ENCODE results near the gene SCN1A.

Gene SCN1A

DNA sequence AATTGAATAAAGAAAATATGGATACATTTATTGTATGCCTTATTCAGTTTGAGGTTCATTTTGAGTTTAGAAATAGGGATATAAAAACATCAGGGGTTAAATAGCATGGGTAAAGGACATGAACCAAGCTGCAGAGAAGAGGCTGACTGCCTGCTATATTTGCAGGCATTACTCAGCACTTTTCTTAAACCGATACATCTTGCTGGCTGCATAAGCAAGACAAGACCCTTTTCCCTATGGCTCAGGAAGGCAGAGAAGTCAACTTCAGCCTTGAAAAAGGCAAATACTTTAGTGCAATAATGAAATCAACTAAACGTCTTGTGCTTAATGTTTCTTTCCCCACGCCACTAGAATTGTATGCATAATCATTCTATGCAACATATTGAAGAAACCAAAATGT, 36.4 kb downstream of the SCN1A start:
- Histone ChIP-seq H3K4me3 (replicated peaks; ENCODE audit: insufficient read depth, low read length) (no peak overlapping the region), H3K27ac (replicated peaks) (no peak overlapping the region), H3K27me3 (ENCODE audit: insufficient read depth, poor library complexity, severe bottlenecking) (no peaks in the 10 kb centered on the region)
- no peak for TF ChIP-seq SPI1 (IDR thresholded peaks at IDR 0.05; ENCODE audit: borderline replicate concordance, low read depth)
- TF ChIP-seq, protein P1, sequence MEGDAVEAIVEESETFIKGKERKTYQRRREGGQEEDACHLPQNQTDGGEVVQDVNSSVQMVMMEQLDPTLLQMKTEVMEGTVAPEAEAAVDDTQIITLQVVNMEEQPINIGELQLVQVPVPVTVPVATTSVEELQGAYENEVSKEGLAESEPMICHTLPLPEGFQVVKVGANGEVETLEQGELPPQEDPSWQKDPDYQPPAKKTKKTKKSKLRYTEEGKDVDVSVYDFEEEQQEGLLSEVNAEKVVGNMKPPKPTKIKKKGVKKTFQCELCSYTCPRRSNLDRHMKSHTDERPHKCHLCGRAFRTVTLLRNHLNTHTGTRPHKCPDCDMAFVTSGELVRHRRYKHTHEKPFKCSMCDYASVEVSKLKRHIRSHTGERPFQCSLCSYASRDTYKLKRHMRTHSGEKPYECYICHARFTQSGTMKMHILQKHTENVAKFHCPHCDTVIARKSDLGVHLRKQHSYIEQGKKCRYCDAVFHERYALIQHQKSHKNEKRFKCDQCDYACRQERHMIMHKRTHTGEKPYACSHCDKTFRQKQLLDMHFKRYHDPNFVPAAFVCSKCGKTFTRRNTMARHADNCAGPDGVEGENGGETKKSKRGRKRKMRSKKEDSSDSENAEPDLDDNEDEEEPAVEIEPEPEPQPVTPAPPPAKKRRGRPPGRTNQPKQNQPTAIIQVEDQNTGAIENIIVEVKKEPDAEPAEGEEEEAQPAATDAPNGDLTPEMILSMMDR (IDR thresholded peaks at IDR 0.05; ENCODE audit: insufficient read depth, low read length) = no peak
- TF ChIP-seq, protein P2, sequence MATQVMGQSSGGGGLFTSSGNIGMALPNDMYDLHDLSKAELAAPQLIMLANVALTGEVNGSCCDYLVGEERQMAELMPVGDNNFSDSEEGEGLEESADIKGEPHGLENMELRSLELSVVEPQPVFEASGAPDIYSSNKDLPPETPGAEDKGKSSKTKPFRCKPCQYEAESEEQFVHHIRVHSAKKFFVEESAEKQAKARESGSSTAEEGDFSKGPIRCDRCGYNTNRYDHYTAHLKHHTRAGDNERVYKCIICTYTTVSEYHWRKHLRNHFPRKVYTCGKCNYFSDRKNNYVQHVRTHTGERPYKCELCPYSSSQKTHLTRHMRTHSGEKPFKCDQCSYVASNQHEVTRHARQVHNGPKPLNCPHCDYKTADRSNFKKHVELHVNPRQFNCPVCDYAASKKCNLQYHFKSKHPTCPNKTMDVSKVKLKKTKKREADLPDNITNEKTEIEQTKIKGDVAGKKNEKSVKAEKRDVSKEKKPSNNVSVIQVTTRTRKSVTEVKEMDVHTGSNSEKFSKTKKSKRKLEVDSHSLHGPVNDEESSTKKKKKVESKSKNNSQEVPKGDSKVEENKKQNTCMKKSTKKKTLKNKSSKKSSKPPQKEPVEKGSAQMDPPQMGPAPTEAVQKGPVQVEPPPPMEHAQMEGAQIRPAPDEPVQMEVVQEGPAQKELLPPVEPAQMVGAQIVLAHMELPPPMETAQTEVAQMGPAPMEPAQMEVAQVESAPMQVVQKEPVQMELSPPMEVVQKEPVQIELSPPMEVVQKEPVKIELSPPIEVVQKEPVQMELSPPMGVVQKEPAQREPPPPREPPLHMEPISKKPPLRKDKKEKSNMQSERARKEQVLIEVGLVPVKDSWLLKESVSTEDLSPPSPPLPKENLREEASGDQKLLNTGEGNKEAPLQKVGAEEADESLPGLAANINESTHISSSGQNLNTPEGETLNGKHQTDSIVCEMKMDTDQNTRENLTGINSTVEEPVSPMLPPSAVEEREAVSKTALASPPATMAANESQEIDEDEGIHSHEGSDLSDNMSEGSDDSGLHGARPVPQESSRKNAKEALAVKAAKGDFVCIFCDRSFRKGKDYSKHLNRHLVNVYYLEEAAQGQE (IDR thresholded peaks at IDR 0.05; ENCODE audit: insufficient replicate concordance, low read depth) = no peak
- DNase-seq (ENCODE audit: low read depth in 1 of 2, low spot score in 1 of 2) = no peak

DNA sequence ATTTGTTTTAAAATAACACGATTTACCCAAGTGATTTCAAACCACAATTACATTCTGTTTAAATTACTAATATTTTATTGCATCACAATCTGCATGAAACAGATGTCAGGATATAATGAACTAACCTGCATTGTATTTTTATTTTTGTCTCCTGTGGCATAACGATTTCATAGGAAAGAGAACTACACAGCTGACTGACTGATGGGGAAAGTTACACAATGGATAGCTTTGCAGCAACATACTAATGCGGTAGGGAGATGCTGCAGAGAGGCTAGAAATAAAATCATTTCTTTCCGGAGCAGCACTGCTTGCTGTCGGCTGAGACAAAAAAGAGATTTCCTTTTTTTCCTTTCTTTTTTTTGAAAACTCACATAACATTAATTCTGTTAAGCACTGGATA, 36.9 kb downstream of the SCN1A start:
- Histone ChIP-seq H3K4me3 (replicated peaks; ENCODE audit: insufficient read depth, low read length) (no peak overlapping the region), H3K27me3 (ENCODE audit: insufficient read depth, poor library complexity, severe bottlenecking) (no peaks in the 10 kb centered on the region), H3K27ac (replicated peaks) (no peak overlapping the region)
- peak in 1 of 2 experiments; percentile 41 for DNase-seq (ENCODE audit: low read depth in 1 of 2, low spot score in 1 of 2)
- TF ChIP-seq SPI1 (IDR thresholded peaks at IDR 0.05; ENCODE audit: borderline replicate concordance, low read depth) = no peak
- TF ChIP-seq, protein P1 (IDR thresholded peaks at IDR 0.05; ENCODE audit: insufficient read depth, low read length) = no peak
- no peak for TF ChIP-seq GABPA (IDR thresholded peaks at IDR 0.05; ENCODE audit: low read depth)
- TF ChIP-seq, protein P2 (IDR thresholded peaks at IDR 0.05; ENCODE audit: insufficient replicate concordance, low read depth) = no peak
- TF ChIP-seq POLR2AphosphoS5 (IDR thresholded peaks at IDR 0.05; ENCODE audit: low read depth) = no peak

DNA sequence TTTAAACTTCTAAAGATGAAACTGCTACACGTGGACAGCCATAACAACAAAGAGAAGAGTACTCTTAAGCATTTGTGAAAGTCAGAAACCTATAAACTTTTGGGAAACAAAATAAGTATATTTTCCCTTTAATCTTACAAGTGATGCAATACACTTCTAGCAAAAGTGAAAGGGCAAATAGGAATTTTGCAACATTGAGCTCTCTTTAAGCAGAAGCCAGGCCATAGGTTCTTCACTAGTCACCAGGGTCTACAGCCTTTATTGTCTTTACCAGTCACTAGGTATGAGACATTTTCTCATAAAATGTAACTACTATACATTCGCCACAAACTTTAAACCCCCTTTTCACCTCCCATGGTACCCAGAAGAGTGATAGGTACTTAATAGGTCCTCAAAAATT, 37.5 kb downstream of the SCN1A start:
- TF ChIP-seq, protein P2 (IDR thresholded peaks at IDR 0.05; ENCODE audit: insufficient replicate concordance, low read depth) = no peak
- DNase-seq (ENCODE audit: low read depth in 1 of 2, low spot score in 1 of 2) = no peak
- H3K27ac ChIP-seq (replicated peaks) = no peak overlapping the region
- H3K27me3 ChIP-seq (ENCODE audit: insufficient read depth, poor library complexity, severe bottlenecking) = no peaks in the 10 kb centered on the region
- H3K4me3 ChIP-seq (replicated peaks; ENCODE audit: insufficient read depth, low read length) = no peak overlapping the region

DNA sequence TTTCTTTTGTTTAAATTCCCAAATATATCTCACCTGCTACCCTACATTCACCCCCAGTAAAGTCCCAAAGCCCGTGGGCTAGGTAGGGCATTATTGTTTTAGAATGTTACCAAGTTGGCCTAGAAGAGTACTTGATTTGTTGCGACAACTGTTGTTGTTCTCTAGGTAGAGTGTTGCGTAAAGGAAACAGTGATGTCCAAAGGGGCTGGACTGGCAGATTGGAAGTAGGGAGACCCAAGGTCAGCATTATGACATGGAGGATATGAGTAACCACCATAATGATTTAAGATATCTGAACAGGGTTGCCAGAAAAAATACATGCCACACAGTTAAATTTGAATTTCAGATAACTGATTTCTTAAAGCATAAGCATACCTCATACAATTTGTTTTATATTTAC, 39.2 kb downstream of the SCN1A start:
- DNase-seq (ENCODE audit: low read depth in 1 of 2, low spot score in 1 of 2) = no peak
- no peak overlapping the region for H3K4me3 ChIP-seq (replicated peaks; ENCODE audit: insufficient read depth, low read length)
- no peaks in the 10 kb centered on the region for H3K27me3 ChIP-seq (ENCODE audit: insufficient read depth, poor library complexity, severe bottlenecking)
- TF ChIP-seq, protein P1 (IDR thresholded peaks at IDR 0.05; ENCODE audit: insufficient read depth, low read length) = no peak
- no peak for TF ChIP-seq SPI1 (IDR thresholded peaks at IDR 0.05; ENCODE audit: borderline replicate concordance, low read depth)
- TF ChIP-seq GABPA (IDR thresholded peaks at IDR 0.05; ENCODE audit: low read depth) = no peak
- no peak overlapping the region for H3K27ac ChIP-seq (replicated peaks)

Measured in HL-60 (cell line).